GM23248 (cell line): ENCODE measurements around the gene C2CD4D. TPM values are rescaled to one million over a fixed set of nuclear protein-coding genes. Genes with fewer than 3 reads are reported as not detected.

ENCODE experiments used
- DNase-seq: peaks from one replicate; pipeline ENCODE4 v3.0.0-alpha.2; 2015
- H2AFZ ChIP-seq: fragments of 200-600 bp; sonication (generic); 2 replicates; pipeline ENCODE4 v1.6.1; 2016; ENCODE audit warnings: antibody characterized with exemption
- H3F3A ChIP-seq: fragments of 200-600 bp; sonication (generic); 2 replicates; pipeline ENCODE4 v1.6.1; 2016; ENCODE audit warnings: mild to moderate bottlenecking, antibody characterized with exemption, mixed run types; ENCODE audit not compliant: insufficient read depth
- H3K27ac ChIP-seq: fragments of 200-600 bp; sonication (generic); 2 replicates; pipeline ENCODE4 v1.5.1; 2016; ENCODE audit warnings: mild to moderate bottlenecking
- H3K27me3 ChIP-seq: fragments of 200-600 bp; sonication (generic); replicated peaks from 2 replicates; pipeline ENCODE4 v1.6.1; 2016; ENCODE audit warnings: mild to moderate bottlenecking; ENCODE audit not compliant: insufficient read depth
- H3K36me3 ChIP-seq: fragments of 200-600 bp; sonication (generic); 2 replicates; pipeline ENCODE4 v1.6.1; 2016; ENCODE audit warnings: low read depth, mild to moderate bottlenecking
- H3K4me1 ChIP-seq: fragments of 200-600 bp; sonication (generic); 2 replicates; pipeline ENCODE4 v1.6.1; 2016; ENCODE audit warnings: mild to moderate bottlenecking; ENCODE audit not compliant: insufficient read depth
- H3K4me2 ChIP-seq: fragments of 200-600 bp; sonication (generic); one replicate; pipeline ENCODE4 v1.6.1; 2016; ENCODE audit warnings: mild to moderate bottlenecking; ENCODE audit not compliant: unreplicated experiment
- H3K4me3 ChIP-seq: fragments of 200-600 bp; sonication (generic); 2 replicates; pipeline ENCODE4 v1.5.1; 2016; ENCODE audit warnings: mild to moderate bottlenecking
- H3K79me2 ChIP-seq: fragments of 200-600 bp; sonication (generic); 2 replicates; pipeline ENCODE4 v1.6.1; 2016; ENCODE audit warnings: mild to moderate bottlenecking; ENCODE audit not compliant: insufficient read depth
- H3K9ac ChIP-seq: fragments of 200-600 bp; sonication (generic); 2 replicates; pipeline ENCODE4 v1.6.1; 2016; ENCODE audit warnings: mild to moderate bottlenecking
- H3K9me2 ChIP-seq: fragments of 200-600 bp; sonication (generic); 2 replicates; pipeline ENCODE4 v1.6.1; 2016; ENCODE audit warnings: mixed run types, mild to moderate bottlenecking, moderate library complexity; ENCODE audit not compliant: insufficient read depth
- H3K9me3 ChIP-seq: fragments of 200-600 bp; sonication (generic); one replicate; pipeline ENCODE4 v1.6.1; 2017; ENCODE audit warnings: low read depth
- H4K20me1 ChIP-seq: fragments of 200-600 bp; sonication (generic); 2 replicates; pipeline ENCODE4 v1.6.0; 2016; ENCODE audit not compliant: insufficient read depth
- EZH2 ChIP-seq: fragments of 200-600 bp; sonication (generic); IDR thresholded peaks from 2 replicates; pipeline ENCODE4 v1.6.1; 2018; ENCODE audit warnings: antibody characterized with exemption, mild to moderate bottlenecking; ENCODE audit not compliant: insufficient read depth, poor library complexity, severe bottlenecking
- EZH2phosphoT487 ChIP-seq: fragments of 200-600 bp; sonication (generic); IDR thresholded peaks from 2 replicates; pipeline ENCODE4 v1.6.1; 2018; ENCODE audit warnings: antibody characterized with exemption, moderate library complexity, mild to moderate bottlenecking, low read depth; ENCODE audit not compliant: insufficient read depth
- WGBS, 2 experiments: methylation state at CpG; one replicate each; pipeline ENCODE4 v1.1.6; 2015 to 2017; ENCODE audit warnings: low lambda C conversion rate in 2 of 2, low coverage in 1 of 2; ENCODE audit errors: missing lambda C conversion rate in 2 of 2; 5-methylcytosine and 5-hydroxymethylcytosine counted together
- in situ Hi-C: fragments of 300-500 bp; cut with MboI; formaldehyde crosslinking; loops from 2 replicates; pipeline ENCODE4 v1.15.0; 2020
- polyA plus RNA-seq: library from polyadenylated mRNA; unstranded; fragments of >200 nt; fragmentation: Nextera tagmentation; extraction: Ambion mirVana; gene quantifications from 2 replicates; pipeline ENCODE4 v1.2.1, GENCODE V29; 2016
- total RNA-seq: library from RNA; depleted of rRNA; stranded (reverse); fragments of >200 nt; shearing (Covaris generic); gene quantifications from 2 replicates; pipeline ENCODE4 v1.2.3, GENCODE V29; 2014

Gene C2CD4D
- total and polyA plus RNA-seq, 2 experiments from 2014 or later, result 0.16 TPM; not detected in 1

- no peak overlapping the region for H3K4me2 ChIP-seq
- H3K9ac ChIP-seq, result no peak overlapping the region
- H4K20me1 ChIP-seq, result no peaks in the 10 kb centered on the region
- no peaks in the 10 kb centered on the region for H3K79me2 ChIP-seq
- no peaks in the 10 kb centered on the region for H3K9me2 ChIP-seq
- no peak for TF ChIP-seq EZH2phosphoT487
- TF ChIP-seq EZH2, result no peak
- H3F3A ChIP-seq, result no peaks in the 10 kb centered on the region
- 0 out of 2 replicates have a peak, but pooled peaks cover 8% of the 10 kb centered on the region for H3K4me1 ChIP-seq
- no peak for DNase-seq
- no peaks in the 10 kb centered on the region for H3K9me3 ChIP-seq
- in situ Hi-C loops, result no loop called here
- H2AFZ ChIP-seq, result no peak overlapping the region
- no peak overlapping the region for H3K27ac ChIP-seq
- H3K36me3 ChIP-seq, result no peaks in the 10 kb centered on the region
- 68 to 69% methylated on average over 14 to 15 of the region's 15 CpGs for WGBS, 2 experiments
- no peak overlapping the region for H3K4me3 ChIP-seq
- H3K27me3 ChIP-seq, result 0 out of 2 replicates have a peak, but pooled peaks cover 6% of the 10 kb centered on the region
Measured at GRCh38 chr1:151814426-151814825, 25.2 kb downstream of the C2CD4D start.

- DNase-seq, result no peak
- 63 to 65% methylated on average over 12 of the region's 12 CpGs for WGBS, 2 experiments
- in situ Hi-C loops, result no loop called here
- no peaks in the 10 kb centered on the region for H3F3A ChIP-seq
- no peaks in the 10 kb centered on the region for H3K79me2 ChIP-seq
- no peak overlapping the region for H3K27ac ChIP-seq
- H3K4me3 ChIP-seq, result no peak overlapping the region
- H3K9ac ChIP-seq, result no peak overlapping the region
- H3K9me2 ChIP-seq, result no peaks in the 10 kb centered on the region
- no peak overlapping the region for H2AFZ ChIP-seq
- TF ChIP-seq EZH2, result no peak
- no peak for TF ChIP-seq EZH2phosphoT487
- H3K4me2 ChIP-seq, result no peak overlapping the region
- H4K20me1 ChIP-seq, result no peaks in the 10 kb centered on the region
- 0 out of 2 replicates have a peak, but pooled peaks cover 6% of the 10 kb centered on the region for H3K27me3 ChIP-seq
- no peaks in the 10 kb centered on the region for H3K9me3 ChIP-seq
- H3K4me1 ChIP-seq, result 0 out of 2 replicates have a peak, but pooled peaks cover 8% of the 10 kb centered on the region
- H3K36me3 ChIP-seq, result no peaks in the 10 kb centered on the region
Measured at GRCh38 chr1:151813271-151813977, 26.2 kb downstream of the C2CD4D start.

GRCh38 chr1:151811181-151811580, 28.4 kb downstream of the C2CD4D start:
- Histone ChIP-seq H2AFZ (peak overlapping the region; percentile 11; the same call in 1 of the 2 replicates), H3K4me2 (peak overlapping the region; percentile 21), H3K36me3 (no peaks in the 10 kb centered on the region), H3K27me3 (peaks cover 11% of the 10 kb centered on the region), H3K27ac (no peak overlapping the region), H3K9me3 (no peaks in the 10 kb centered on the region), H3K79me2 (no peaks in the 10 kb centered on the region), H3F3A (no peaks in the 10 kb centered on the region), H3K4me3 (no peak overlapping the region), H3K9me2 (no peaks in the 10 kb centered on the region), H3K4me1 (0 out of 2 replicates have a peak, but pooled peaks cover 8% of the 10 kb centered on the region), H4K20me1 (no peaks in the 10 kb centered on the region), H3K9ac (no peak overlapping the region)
- DNase-seq, result peak; percentile 61
- WGBS, 2 experiments, result 33 to 34% methylated on average over 9 of the region's 9 CpGs
- TF ChIP-seq EZH2phosphoT487 (no peak), EZH2 (no peak)
- in situ Hi-C loops, result no loop called here

GRCh38 chr1:151809985-151810556, 29.5 kb downstream of the C2CD4D start:
- no peak overlapping the region for H3K27ac ChIP-seq
- DNase-seq, result no peak
- H2AFZ ChIP-seq, result no peak overlapping the region
- H3K79me2 ChIP-seq, result no peaks in the 10 kb centered on the region
- no peaks in the 10 kb centered on the region for H3K36me3 ChIP-seq
- no peak overlapping the region for H3K4me3 ChIP-seq
- no peaks in the 10 kb centered on the region for H3F3A ChIP-seq
- no peaks in the 10 kb centered on the region for H4K20me1 ChIP-seq
- 98 to 100% methylated on average over 1 of the region's 1 CpG for WGBS, 2 experiments
- no peaks in the 10 kb centered on the region for H3K9me3 ChIP-seq
- H3K27me3 ChIP-seq, result peaks cover 11% of the 10 kb centered on the region
- no peak overlapping the region for H3K9ac ChIP-seq
- H3K4me2 ChIP-seq, result no peak overlapping the region
- 0 out of 2 replicates have a peak, but pooled peaks cover 8% of the 10 kb centered on the region for H3K4me1 ChIP-seq
- no peaks in the 10 kb centered on the region for H3K9me2 ChIP-seq
- no peak for TF ChIP-seq EZH2phosphoT487
- TF ChIP-seq EZH2, result no peak
- in situ Hi-C loops, result no loop called here
